Hippocampal formation (tissue), 2 donors: ENCODE measurements around the gene DESI2.

Experiments
- DNase-seq, 2 donors: peaks; one replicate each; lab custom pipeline; 2025; lab: John Stamatoyannopoulos, UW

DESI2 gene

DNA sequence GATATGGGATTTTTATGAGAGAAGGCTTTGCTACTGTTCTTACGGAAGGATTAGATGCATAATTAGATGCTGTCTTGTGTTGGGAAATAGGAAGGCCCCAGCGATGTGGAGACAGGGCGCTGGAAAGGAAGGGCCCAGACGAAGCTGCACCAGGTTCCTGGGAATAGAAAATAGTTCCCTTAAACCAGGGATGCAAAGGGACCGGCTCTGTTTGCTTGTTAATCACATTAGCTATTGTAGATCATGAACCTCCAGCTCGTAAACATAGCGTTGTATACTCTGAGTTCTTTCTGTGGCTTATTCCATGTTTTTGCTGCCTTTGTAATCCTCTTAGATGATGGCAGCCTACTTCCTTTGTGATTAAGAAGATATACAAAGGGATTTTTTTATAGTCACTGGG, 102.7 kb downstream of the DESI2 start:
- no peak for DNase-seq

DNA sequence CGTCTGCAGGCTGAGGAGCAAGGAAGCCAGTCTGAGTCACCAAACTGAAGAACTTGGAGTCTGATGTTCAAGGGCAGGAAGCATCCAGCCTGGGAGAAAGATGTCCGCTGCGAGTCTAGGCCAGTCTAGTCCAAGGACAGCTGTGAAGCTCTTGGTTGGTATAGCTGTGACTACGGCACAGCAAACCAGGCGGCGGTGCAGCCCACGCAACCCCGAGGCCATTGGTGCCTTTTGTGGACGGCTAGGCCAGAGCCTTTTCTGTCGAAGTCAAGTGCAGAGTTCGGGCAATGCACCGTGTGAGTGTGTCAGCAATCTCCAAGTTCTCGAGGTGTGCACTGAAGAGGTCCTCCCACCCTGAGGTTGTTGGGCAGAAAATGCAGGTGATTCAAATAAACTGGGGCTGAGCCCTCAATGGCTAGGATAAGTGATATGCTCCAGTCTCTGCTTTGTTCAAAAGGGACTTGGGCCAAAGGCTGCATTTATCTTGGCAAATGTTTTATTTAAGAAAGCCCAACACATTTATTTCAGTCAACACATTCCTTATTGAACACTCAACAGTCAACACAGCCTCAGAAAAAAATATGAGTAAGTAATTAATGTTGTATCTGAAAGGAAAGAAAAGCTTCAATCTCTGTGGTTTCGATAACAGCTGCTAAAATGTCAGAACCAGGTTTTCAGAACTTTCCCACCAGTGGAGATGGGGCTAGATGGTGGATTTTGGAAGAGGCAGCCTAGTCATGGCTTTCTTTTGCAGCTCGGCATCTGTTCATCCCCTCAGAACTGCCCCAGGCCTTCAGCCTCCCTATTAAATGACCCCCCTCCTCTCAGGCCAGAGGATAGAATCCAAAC, 104.4 kb downstream of the DESI2 start:
- DNase-seq: no peak
